ENCODE data around the gene EFNA4. TPM values are rescaled to one million over a fixed set of nuclear protein-coding genes. Genes with fewer than 3 reads are reported as not detected.

EFNA4 gene
- total RNA-seq, 1 donor from 2014 or later, result 8.9 TPM

GRCh38 chr1:155105604-155106011 lies 42.1 kb downstream of the EFNA4 start:
- no peak for DNase-seq (ENCODE audit: low spot score)
- Mint-ChIP-seq H3K27ac (ENCODE audit: unreplicated experiment) (no peak overlapping the region), H3K4me1 (ENCODE audit: low read depth) (peaks cover 3% of the 10 kb centered on the region), H3K36me3 (ENCODE audit: low read depth) (no peaks in the 10 kb centered on the region), H3K9me3 (ENCODE audit: low read depth) (no peaks in the 10 kb centered on the region), H3K4me3 (ENCODE audit: unreplicated experiment) (no peak overlapping the region), H3K27me3 (ENCODE audit: low read depth) (peaks cover 6% of the 10 kb centered on the region)
- TF ChIP-seq, protein P1, sequence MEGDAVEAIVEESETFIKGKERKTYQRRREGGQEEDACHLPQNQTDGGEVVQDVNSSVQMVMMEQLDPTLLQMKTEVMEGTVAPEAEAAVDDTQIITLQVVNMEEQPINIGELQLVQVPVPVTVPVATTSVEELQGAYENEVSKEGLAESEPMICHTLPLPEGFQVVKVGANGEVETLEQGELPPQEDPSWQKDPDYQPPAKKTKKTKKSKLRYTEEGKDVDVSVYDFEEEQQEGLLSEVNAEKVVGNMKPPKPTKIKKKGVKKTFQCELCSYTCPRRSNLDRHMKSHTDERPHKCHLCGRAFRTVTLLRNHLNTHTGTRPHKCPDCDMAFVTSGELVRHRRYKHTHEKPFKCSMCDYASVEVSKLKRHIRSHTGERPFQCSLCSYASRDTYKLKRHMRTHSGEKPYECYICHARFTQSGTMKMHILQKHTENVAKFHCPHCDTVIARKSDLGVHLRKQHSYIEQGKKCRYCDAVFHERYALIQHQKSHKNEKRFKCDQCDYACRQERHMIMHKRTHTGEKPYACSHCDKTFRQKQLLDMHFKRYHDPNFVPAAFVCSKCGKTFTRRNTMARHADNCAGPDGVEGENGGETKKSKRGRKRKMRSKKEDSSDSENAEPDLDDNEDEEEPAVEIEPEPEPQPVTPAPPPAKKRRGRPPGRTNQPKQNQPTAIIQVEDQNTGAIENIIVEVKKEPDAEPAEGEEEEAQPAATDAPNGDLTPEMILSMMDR (IDR thresholded peaks at IDR 0.05), result no peak

GRCh38 chr1:155106862-155107261 lies 43.3 kb downstream of the EFNA4 start:
- H3K27me3 Mint-ChIP-seq (ENCODE audit: low read depth), result peaks cover 6% of the 10 kb centered on the region
- no peak for DNase-seq (ENCODE audit: low spot score)
- H3K4me1 Mint-ChIP-seq (ENCODE audit: low read depth), result peaks cover 3% of the 10 kb centered on the region
- no peaks in the 10 kb centered on the region for H3K9me3 Mint-ChIP-seq (ENCODE audit: low read depth)
- TF ChIP-seq, protein P1 (IDR thresholded peaks at IDR 0.05), result no peak
- H3K36me3 Mint-ChIP-seq (ENCODE audit: low read depth), result no peaks in the 10 kb centered on the region
- no peak overlapping the region for H3K27ac Mint-ChIP-seq (ENCODE audit: unreplicated experiment)
- no peak overlapping the region for H3K4me3 Mint-ChIP-seq (ENCODE audit: unreplicated experiment)

DNA sequence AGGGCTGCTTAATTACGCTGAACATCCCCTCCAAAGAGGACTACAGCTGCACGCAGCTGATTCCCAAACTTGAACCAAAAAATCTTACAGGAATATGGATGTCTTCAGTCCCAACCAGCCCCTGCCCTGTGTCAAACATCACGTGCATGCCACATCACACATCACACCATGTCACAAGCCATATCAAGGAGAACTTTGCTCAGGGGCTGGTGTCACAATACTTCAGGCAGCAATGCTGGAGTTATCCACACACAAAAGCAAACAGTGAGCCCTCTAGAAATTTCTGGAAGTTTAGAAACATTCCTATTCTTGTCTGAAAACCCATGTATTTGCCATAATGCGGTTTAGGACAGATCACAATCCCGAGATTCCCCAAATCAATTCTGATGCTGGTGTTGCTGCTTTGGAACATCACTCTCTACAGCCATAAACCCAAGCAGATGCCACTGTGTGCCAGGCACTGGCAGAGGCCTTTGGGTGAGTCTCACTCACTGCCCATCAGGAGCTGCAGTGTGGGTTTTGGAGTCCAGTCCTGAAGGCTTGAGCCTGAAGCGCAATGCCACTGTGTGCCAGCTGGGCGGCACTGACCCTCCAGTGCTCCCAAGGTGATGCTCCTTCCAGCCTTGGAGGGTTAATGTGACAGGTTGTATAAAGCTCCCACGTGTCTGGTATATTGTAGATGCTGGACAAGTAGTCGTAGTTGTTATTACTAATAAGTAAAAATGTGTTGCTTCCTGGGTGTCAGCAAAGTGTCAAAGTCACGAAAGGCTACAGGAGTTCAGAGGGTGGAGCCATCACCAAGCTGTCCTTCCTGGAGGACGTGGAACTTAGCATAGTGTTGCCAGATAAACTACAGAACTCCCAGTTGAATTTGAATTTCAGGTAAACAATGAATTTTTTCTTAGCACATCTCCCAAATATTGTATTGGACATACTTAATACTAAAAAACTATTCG lies 44.0 kb downstream of the EFNA4 start:
- TF ChIP-seq, protein P1 (IDR thresholded peaks at IDR 0.05), result no peak
- no peaks in the 10 kb centered on the region for H3K9me3 Mint-ChIP-seq (ENCODE audit: low read depth)
- H3K36me3 Mint-ChIP-seq (ENCODE audit: low read depth), result no peaks in the 10 kb centered on the region
- H3K4me3 Mint-ChIP-seq (ENCODE audit: unreplicated experiment), result no peak overlapping the region
- H3K4me1 Mint-ChIP-seq (ENCODE audit: low read depth), result peaks cover 3% of the 10 kb centered on the region
- H3K27me3 Mint-ChIP-seq (ENCODE audit: low read depth), result peaks cover 6% of the 10 kb centered on the region
- no peak overlapping the region for H3K27ac Mint-ChIP-seq (ENCODE audit: unreplicated experiment)
- no peak for DNase-seq (ENCODE audit: low spot score)

GRCh38 chr1:155108296-155108695 lies 44.8 kb downstream of the EFNA4 start:
- no peak for DNase-seq (ENCODE audit: low spot score)
- TF ChIP-seq, protein P1 (IDR thresholded peaks at IDR 0.05), result no peak
- Mint-ChIP-seq H3K9me3 (ENCODE audit: low read depth) (no peaks in the 10 kb centered on the region), H3K27ac (ENCODE audit: unreplicated experiment) (no peak overlapping the region), H3K36me3 (ENCODE audit: low read depth) (no peaks in the 10 kb centered on the region), H3K4me3 (ENCODE audit: unreplicated experiment) (no peak overlapping the region), H3K4me1 (ENCODE audit: low read depth) (peaks cover 3% of the 10 kb centered on the region), H3K27me3 (ENCODE audit: low read depth) (peaks cover 6% of the 10 kb centered on the region)

DNA sequence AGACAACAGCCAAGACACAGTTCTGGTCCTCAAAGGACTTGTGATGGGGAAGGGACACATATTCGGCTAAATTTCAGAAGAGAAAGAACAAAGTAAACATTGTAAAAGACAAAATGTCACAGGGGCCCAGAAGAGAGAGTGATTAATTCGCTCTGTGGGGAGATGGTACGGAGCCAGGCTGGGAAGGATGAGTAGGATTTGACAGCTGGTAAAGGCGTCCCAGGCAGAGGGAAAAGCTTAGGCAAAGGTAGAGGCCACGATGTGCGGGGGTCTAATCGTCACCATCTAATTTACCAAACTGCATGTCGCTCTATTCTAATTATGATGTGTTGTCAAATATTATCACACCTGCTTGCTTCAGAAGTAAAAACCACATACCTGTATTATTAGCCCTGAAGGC lies 46.8 kb downstream of the EFNA4 start:
- DNase-seq (ENCODE audit: low spot score), result no peak
- Mint-ChIP-seq H3K9me3 (ENCODE audit: low read depth) (no peaks in the 10 kb centered on the region), H3K4me1 (ENCODE audit: low read depth) (peaks cover 3% of the 10 kb centered on the region), H3K27ac (ENCODE audit: unreplicated experiment) (no peak overlapping the region), H3K36me3 (ENCODE audit: low read depth) (no peaks in the 10 kb centered on the region), H3K4me3 (ENCODE audit: unreplicated experiment) (no peak overlapping the region), H3K27me3 (ENCODE audit: low read depth) (peaks cover 6% of the 10 kb centered on the region)
- TF ChIP-seq, protein P1 (IDR thresholded peaks at IDR 0.05), result no peak
